ENCODE data around the gene TERB1. TPM values are rescaled to one million over a fixed set of nuclear protein-coding genes. Genes with fewer than 3 reads are reported as not detected.

Gene TERB1
- total RNA-seq, 2 experiments from 2014 or later, result not detected

DNA sequence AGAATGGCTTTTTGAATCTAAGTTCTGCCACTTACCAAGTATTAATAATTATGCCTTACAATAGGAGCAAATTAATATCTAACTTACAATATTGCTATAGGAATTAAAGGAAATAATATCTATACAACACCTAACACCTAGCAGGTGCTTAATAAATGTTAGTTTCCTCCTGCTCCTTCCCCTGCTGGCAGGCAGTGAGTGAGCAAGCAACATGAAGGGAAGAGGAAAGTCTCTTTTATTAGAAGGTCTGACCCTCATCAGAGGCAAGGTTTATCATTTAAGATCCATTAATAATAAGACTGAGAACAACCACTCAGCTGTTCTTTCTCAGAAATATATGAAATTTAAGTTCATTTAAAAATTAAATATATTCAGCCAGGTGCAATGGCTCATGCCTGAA, 43.3 kb downstream of the TERB1 start:
- Mint-ChIP-seq H3K4me3 (no peak overlapping the region), H3K9me3 (no peaks in the 10 kb centered on the region), H3K4me1 (ENCODE audit: low read depth) (no peaks in the 10 kb centered on the region), H3K36me3 (no peaks in the 10 kb centered on the region), H3K27me3 (no peaks in the 10 kb centered on the region), H3K27ac (no peak overlapping the region)
- POLR2A ChIA-PET, result no interaction called here
- CTCF ChIA-PET, result no interaction called here
- no peak for DNase-seq
- intact Hi-C loops (cut with micrococcal nuclease), result no loop called here

GRCh38 chr16:66754819-66755218, 46.6 kb downstream of the TERB1 start:
- Mint-ChIP-seq H3K9me3 (no peaks in the 10 kb centered on the region), H3K27ac (no peak overlapping the region), H3K27me3 (peaks cover 4% of the 10 kb centered on the region), H3K4me3 (no peak overlapping the region), H3K36me3 (no peaks in the 10 kb centered on the region), H3K4me1 (ENCODE audit: low read depth) (peaks cover 14% of the 10 kb centered on the region)
- intact Hi-C loops (cut with micrococcal nuclease), result loop anchor here (5.0 kb wide), 3 partner anchors 58 to 193 kb away; partner anchors contain the start of gene CMTM4
- ChIA-PET POLR2A (no interaction called here), CTCF (interaction anchor here (1.6 to 2.2 kb wide), 3 partner anchors 14 to 75 kb away, joined by 5 to 11 read pairs (median 5); partner anchors contain the start of gene NAE1)
- no peak for DNase-seq

- Mint-ChIP-seq H3K27ac (no peak overlapping the region), H3K36me3 (peaks cover 2% of the 10 kb centered on the region), H3K27me3 (peaks cover 4% of the 10 kb centered on the region), H3K4me1 (ENCODE audit: low read depth) (peaks cover 20% of the 10 kb centered on the region), H3K4me3 (no peak overlapping the region), H3K9me3 (no peaks in the 10 kb centered on the region)
- CTCF ChIA-PET, result interaction anchor here (0.9 kb wide), 1 partner anchor 76 kb away, joined by 3 read pairs; the partner anchor contains the start of gene NAE1
- POLR2A ChIA-PET, result no interaction called here
- DNase-seq, result no peak
- intact Hi-C loops (cut with micrococcal nuclease), result loop anchor here (5.0 kb wide), 3 partner anchors 57 to 192 kb away; partner anchors contain the start of gene CMTM4
These were observed 47.2 kb downstream of the TERB1 start for GRCh38 chr16:66754211-66754610.

GRCh38 chr16:66752958-66753357, 48.4 kb downstream of the TERB1 start:
- peaks cover 11% of the 10 kb centered on the region for H3K36me3 Mint-ChIP-seq
- peaks cover 30% of the 10 kb centered on the region for H3K4me1 Mint-ChIP-seq (ENCODE audit: low read depth)
- H3K27ac Mint-ChIP-seq, result no peak overlapping the region
- no peak for DNase-seq
- ChIA-PET POLR2A (no interaction called here), CTCF (interaction anchor here (1.0 to 2.5 kb wide), 8 partner anchors 9 to 348 kb away, joined by 3 to 29 read pairs (median 10); partner anchors contain the start of gene NAE1)
- intact Hi-C loops (cut with micrococcal nuclease), result loop anchor here (5.0 kb wide), 3 partner anchors 56 to 191 kb away; partner anchors contain the start of gene CMTM4
- no peaks in the 10 kb centered on the region for H3K9me3 Mint-ChIP-seq
- no peak overlapping the region for H3K4me3 Mint-ChIP-seq
- peaks cover 4% of the 10 kb centered on the region for H3K27me3 Mint-ChIP-seq

- intact Hi-C loops (cut with micrococcal nuclease), result loop anchor here (5.0 kb wide), 3 partner anchors 55 to 190 kb away; partner anchors contain the start of gene CMTM4
- ChIA-PET POLR2A (interaction anchor here (2.6 kb wide), 1 partner anchor 79 kb away, joined by 6 read pairs; the partner anchor contains the start of gene NAE1), CTCF (interaction anchor here (0.6 to 2.5 kb wide), 24 partner anchors 10 to 347 kb away, joined by 3 to 29 read pairs (median 4); partner anchors contain the start of genes NAE1 and PDP2)
- Mint-ChIP-seq H3K4me1 (ENCODE audit: low read depth) (peaks cover 30% of the 10 kb centered on the region), H3K36me3 (peaks cover 14% of the 10 kb centered on the region), H3K27me3 (peaks cover 4% of the 10 kb centered on the region), H3K9me3 (no peaks in the 10 kb centered on the region), H3K4me3 (peak overlapping the region; percentile 73), H3K27ac (peak overlapping the region; percentile 69)
- DNase-seq, result no peak
These were observed 49.0 kb downstream of the TERB1 start for GRCh38 chr16:66752379-66752778.

- ChIA-PET CTCF (interaction anchor here (0.6 to 2.5 kb wide), 26 partner anchors 10 to 347 kb away, joined by 3 to 29 read pairs (median 4); partner anchors contain the start of genes NAE1 and PDP2), POLR2A (interaction anchor here (2.6 kb wide), 1 partner anchor 79 kb away, joined by 6 read pairs; the partner anchor contains the start of gene NAE1)
- intact Hi-C loops (cut with micrococcal nuclease), result loop anchor here (2.0 to 5.0 kb wide), 4 partner anchors 55 to 190 kb away; partner anchors contain the start of gene CMTM4
- DNase-seq, result no peak
- peaks cover 32% of the 10 kb centered on the region for H3K4me1 Mint-ChIP-seq (ENCODE audit: low read depth)
- peak overlapping the region; percentile 69 for H3K27ac Mint-ChIP-seq
- H3K9me3 Mint-ChIP-seq, result no peaks in the 10 kb centered on the region
- H3K27me3 Mint-ChIP-seq, result peaks cover 4% of the 10 kb centered on the region
- peak overlapping the region; percentile 73 for H3K4me3 Mint-ChIP-seq
- peaks cover 16% of the 10 kb centered on the region for H3K36me3 Mint-ChIP-seq
These were observed 49.4 kb downstream of the TERB1 start for GRCh38 chr16:66751992-66752322.

DNA sequence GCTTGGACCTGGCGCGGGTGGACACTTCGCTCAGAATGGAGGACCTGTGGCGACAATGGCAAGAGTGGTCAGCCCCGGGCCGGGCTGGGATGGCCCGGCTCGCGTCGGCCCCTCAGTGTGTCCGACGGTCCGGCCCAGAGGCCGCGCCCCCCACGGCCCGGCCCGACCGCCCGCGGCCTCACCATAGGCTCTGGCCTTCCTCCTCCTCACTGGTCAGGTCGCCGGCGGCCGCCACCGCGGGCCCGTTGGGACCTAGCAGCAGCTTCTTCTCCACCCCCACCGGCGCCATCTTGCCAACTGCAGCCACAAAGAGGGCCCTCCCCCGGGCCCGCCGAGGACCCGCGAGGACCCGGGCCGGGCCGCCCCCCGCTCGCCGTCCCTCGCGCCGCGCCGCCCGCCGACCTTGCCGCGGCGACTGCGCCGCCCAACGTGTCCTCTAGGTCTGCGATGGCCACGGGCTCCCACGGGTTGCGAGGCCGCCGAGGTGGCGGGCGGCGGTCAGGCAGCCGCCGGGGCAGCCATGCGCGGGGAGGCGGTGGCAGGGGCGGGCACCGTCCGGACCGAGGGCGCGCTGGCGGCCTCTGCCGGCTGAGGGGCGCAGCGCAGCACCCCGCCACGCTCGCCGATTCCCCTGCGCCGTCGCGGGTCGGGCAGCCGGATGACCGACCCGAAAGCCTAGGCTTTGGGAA, 49.9 kb downstream of the TERB1 start, which contains the start of gene DYNC1LI2:
DYNC1LI2 (minus strand) TSS at position 307 of the 689 bp plus-strand sequence; CDS start at position 289, 18 bp downstream.
- peaks cover 4% of the 10 kb centered on the region for H3K27me3 Mint-ChIP-seq
- peaks cover 16% of the 10 kb centered on the region for H3K36me3 Mint-ChIP-seq
- H3K4me3 Mint-ChIP-seq, result peak within 1 kb of the TSS; percentile 83
- intact Hi-C loops (cut with micrococcal nuclease), result loop anchor here (2.0 to 5.0 kb wide), 4 partner anchors 54 to 189 kb away; partner anchors contain the start of gene CMTM4
- H3K27ac Mint-ChIP-seq, result peak within 1 kb of the TSS; percentile 74
- peak; percentile 84 for DNase-seq
- H3K9me3 Mint-ChIP-seq, result no peaks in the 10 kb centered on the region
- H3K4me1 Mint-ChIP-seq (ENCODE audit: low read depth), result peaks cover 37% of the 10 kb centered on the region
- POLR2A ChIA-PET, result interaction anchor here (2.6 kb wide), 1 partner anchor 80 kb away, joined by 6 read pairs; the partner anchor contains the start of gene NAE1
- CTCF ChIA-PET, result interaction anchor here (0.6 to 2.5 kb wide), 29 partner anchors 10 to 346 kb away, joined by 3 to 29 read pairs (median 4); partner anchors contain the start of genes NAE1 and PDP2

DNA sequence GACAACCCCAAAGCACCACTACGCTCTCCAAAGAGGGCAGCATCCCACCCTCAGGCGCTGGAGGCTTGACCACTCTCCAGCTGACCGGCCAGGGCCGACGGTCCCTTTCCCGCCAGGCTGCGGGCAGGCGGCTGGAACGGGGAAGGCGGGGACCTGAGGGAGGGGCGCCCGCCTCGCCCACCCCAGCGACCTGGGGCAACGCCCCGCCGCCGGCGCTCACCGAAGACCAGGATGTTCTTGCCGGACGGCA, 50.4 kb downstream of the TERB1 start:
- H3K4me3 Mint-ChIP-seq, result peak overlapping the region; percentile 83
- intact Hi-C loops (cut with micrococcal nuclease), result loop anchor here (2.0 to 5.0 kb wide), 4 partner anchors 54 to 189 kb away; partner anchors contain the start of gene CMTM4
- no peaks in the 10 kb centered on the region for H3K9me3 Mint-ChIP-seq
- POLR2A ChIA-PET, result interaction anchor here (2.6 kb wide), 1 partner anchor 80 kb away, joined by 6 read pairs; the partner anchor contains the start of gene NAE1
- no peak for DNase-seq
- peaks cover 40% of the 10 kb centered on the region for H3K4me1 Mint-ChIP-seq (ENCODE audit: low read depth)
- CTCF ChIA-PET, result interaction anchor here (0.6 to 2.5 kb wide), 17 partner anchors 10 to 344 kb away, joined by 3 to 29 read pairs (median 5); partner anchors contain the start of gene NAE1
- peaks cover 4% of the 10 kb centered on the region for H3K27me3 Mint-ChIP-seq
- peak overlapping the region; percentile 61 for H3K27ac Mint-ChIP-seq
- peaks cover 20% of the 10 kb centered on the region for H3K36me3 Mint-ChIP-seq

GRCh38 chr16:66750279-66751052, 50.9 kb downstream of the TERB1 start:
- Mint-ChIP-seq H3K27me3 (peaks cover 4% of the 10 kb centered on the region), H3K4me1 (ENCODE audit: low read depth) (peaks cover 41% of the 10 kb centered on the region), H3K4me3 (peak overlapping the region; percentile 83), H3K27ac (peak overlapping the region; percentile 61), H3K36me3 (peaks cover 20% of the 10 kb centered on the region), H3K9me3 (no peaks in the 10 kb centered on the region)
- DNase-seq, result peak; percentile 18
- CTCF ChIA-PET, result interaction anchor here (0.6 to 2.5 kb wide), 11 partner anchors 9 to 344 kb away, joined by 3 to 29 read pairs (median 5); partner anchors contain the start of gene NAE1
- intact Hi-C loops (cut with micrococcal nuclease), result loop anchor here (2.0 to 5.0 kb wide), 4 partner anchors 53 to 188 kb away; partner anchors contain the start of gene CMTM4
- POLR2A ChIA-PET, result interaction anchor here (2.6 kb wide), 1 partner anchor 81 kb away, joined by 6 read pairs; the partner anchor contains the start of gene NAE1

DNA sequence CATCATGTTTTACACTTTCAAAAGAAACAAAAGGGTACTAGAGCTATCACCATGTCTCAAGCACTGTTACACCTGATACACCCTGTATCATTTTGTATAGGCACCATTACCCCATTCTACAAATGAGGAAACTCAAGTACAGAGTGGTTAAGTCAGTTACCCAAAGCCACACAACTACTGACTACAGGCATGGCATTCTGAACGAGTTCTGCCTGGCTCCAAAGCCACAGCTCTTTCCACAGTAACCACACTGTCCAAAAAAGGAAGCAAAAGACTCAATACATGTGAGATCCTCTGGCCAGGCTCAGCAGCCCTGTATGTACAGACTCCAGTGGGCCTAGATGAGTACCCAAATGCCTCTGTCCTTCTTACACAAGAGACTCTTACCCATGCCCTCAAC, 54.7 kb downstream of the TERB1 start:
- Mint-ChIP-seq H3K4me3 (no peak overlapping the region), H3K4me1 (ENCODE audit: low read depth) (peaks cover 35% of the 10 kb centered on the region), H3K36me3 (peaks cover 28% of the 10 kb centered on the region), H3K27me3 (no peaks in the 10 kb centered on the region), H3K27ac (peak overlapping the region; percentile 39), H3K9me3 (no peaks in the 10 kb centered on the region)
- intact Hi-C loops (cut with micrococcal nuclease), result no loop called here
- ChIA-PET CTCF (interaction anchor here (0.8 kb wide), 1 partner anchor 10 kb away, joined by 3 read pairs; no protein-coding TSS in a partner anchor), POLR2A (no interaction called here)
- DNase-seq, result peak; percentile 33

GRCh38 chr16:66746048-66746447, 55.3 kb downstream of the TERB1 start:
- POLR2A ChIA-PET, result no interaction called here
- intact Hi-C loops (cut with micrococcal nuclease), result no loop called here
- Mint-ChIP-seq H3K27ac (no peak overlapping the region), H3K4me1 (ENCODE audit: low read depth) (peaks cover 39% of the 10 kb centered on the region), H3K36me3 (peaks cover 33% of the 10 kb centered on the region), H3K27me3 (no peaks in the 10 kb centered on the region), H3K9me3 (no peaks in the 10 kb centered on the region), H3K4me3 (no peak overlapping the region)
- no peak for DNase-seq
- CTCF ChIA-PET, result no interaction called here
